OCI-LY1 (cell line): ENCODE results near the gene CERS3.

ENCODE experiments used
- H2AFZ ChIP-seq: fragments of 200-600 bp; sonication (generic), shearing (Covaris generic); 2 replicates; pipeline ENCODE4 v1.6.0; 2014; ENCODE audit warnings: antibody characterized with exemption, mild to moderate bottlenecking, low read length
- H3F3A ChIP-seq: fragments of 200-600 bp; sonication (generic), shearing (Covaris generic); 2 replicates; pipeline ENCODE4 v1.6.0; 2014; ENCODE audit warnings: mild to moderate bottlenecking, antibody characterized with exemption, low read length, moderate library complexity; ENCODE audit not compliant: insufficient read depth
- H3K27ac ChIP-seq: fragments of 200-600 bp; sonication (generic); 2 replicates; pipeline ENCODE4 v1.5.1; 2014; ENCODE audit warnings: low read length, mixed run types, mild to moderate bottlenecking, low read depth; ENCODE audit not compliant: poor library complexity, severe bottlenecking
- H3K27me3 ChIP-seq: fragments of 200-600 bp; sonication (generic); 2 replicates; pipeline ENCODE4 v1.6.0; 2014; ENCODE audit warnings: antibody characterized with exemption, mild to moderate bottlenecking, low read length, moderate library complexity; ENCODE audit not compliant: insufficient read depth
- H3K36me3 ChIP-seq: fragments of 200-600 bp; sonication (generic); 2 replicates; pipeline ENCODE4 v1.6.1; 2014; ENCODE audit warnings: mild to moderate bottlenecking, antibody characterized with exemption, low read length, moderate library complexity, mixed read lengths; ENCODE audit not compliant: insufficient read depth
- H3K4me1 ChIP-seq: fragments of 200-600 bp; sonication (generic); 2 replicates; pipeline ENCODE4 v1.5.1; 2014; ENCODE audit warnings: mild to moderate bottlenecking, low read length, moderate library complexity; ENCODE audit not compliant: insufficient read depth, severe bottlenecking
- H3K4me2 ChIP-seq: fragments of 200-600 bp; sonication (generic), shearing (Covaris generic); 2 replicates; pipeline ENCODE4 v1.6.1; 2014; ENCODE audit warnings: low read length
- H3K4me3 ChIP-seq: fragments of 200-600 bp; sonication (generic); 2 replicates; pipeline ENCODE4 v1.5.1; 2014; ENCODE audit warnings: low read length, low read depth, mild to moderate bottlenecking, mixed read lengths; ENCODE audit not compliant: poor library complexity, severe bottlenecking
- H3K79me2 ChIP-seq: fragments of 200-600 bp; shearing (Covaris generic); 2 replicates; pipeline ENCODE4 v1.6.1; 2016; ENCODE audit warnings: mixed run types, low read length, mixed read lengths; ENCODE audit not compliant: insufficient read depth
- H3K9ac ChIP-seq: fragments of 200-600 bp; sonication (generic), shearing (Covaris generic); 2 replicates; pipeline ENCODE4 v1.6.1; 2014; ENCODE audit warnings: mild to moderate bottlenecking, low read length, mixed read lengths
- H3K9me2 ChIP-seq: fragments of 200-600 bp; sonication (generic), shearing (Covaris generic); 2 replicates; pipeline ENCODE4 v1.6.1; 2014; ENCODE audit warnings: low read depth, mild to moderate bottlenecking, low read length, mixed read lengths
- H3K9me3 ChIP-seq: fragments of 200-600 bp; shearing (Covaris generic); 2 replicates; pipeline ENCODE4 v1.6.1; 2014; ENCODE audit warnings: low read length, mixed read lengths
- H4K20me1 ChIP-seq: fragments of 200-600 bp; sonication (generic), shearing (Covaris generic); 2 replicates; pipeline ENCODE4 v1.6.0; 2016; ENCODE audit warnings: mild to moderate bottlenecking, low read length; ENCODE audit not compliant: insufficient read depth
- CTCF ChIP-seq: fragments of 200-600 bp; sonication (generic), shearing (Covaris generic); IDR thresholded peaks from 2 replicates; pipeline ENCODE4 v1.5.1; 2017; ENCODE audit warnings: mild to moderate bottlenecking, antibody characterized with exemption, low read length, moderate library complexity, mixed read lengths
- EZH2 ChIP-seq: fragments of 200-600 bp; sonication (generic), shearing (Covaris generic); IDR thresholded peaks from 2 replicates; pipeline ENCODE4 v1.8.0; 2017; ENCODE audit warnings: borderline replicate concordance, mixed run types, mild to moderate bottlenecking, antibody characterized with exemption, low read length, moderate library complexity, mixed read lengths

The CERS3 gene

GRCh38 chr15:100464256-100464655, 64.5 kb downstream of the CERS3 start:
- no peaks in the 10 kb centered on the region for H3K4me1 ChIP-seq
- H3K9me2 ChIP-seq = no peaks in the 10 kb centered on the region
- H3K4me2 ChIP-seq = no peak overlapping the region
- no peaks in the 10 kb centered on the region for H3F3A ChIP-seq
- H3K27me3 ChIP-seq = no peaks in the 10 kb centered on the region
- H3K9ac ChIP-seq = no peak overlapping the region
- H3K79me2 ChIP-seq = no peaks in the 10 kb centered on the region
- H2AFZ ChIP-seq = no peak overlapping the region
- H3K27ac ChIP-seq = no peak overlapping the region
- no peak for TF ChIP-seq EZH2
- TF ChIP-seq CTCF = no peak
- H3K4me3 ChIP-seq = no peak overlapping the region
- H4K20me1 ChIP-seq = no peaks in the 10 kb centered on the region
- H3K36me3 ChIP-seq = no peaks in the 10 kb centered on the region
- no peaks in the 10 kb centered on the region for H3K9me3 ChIP-seq

- no peak overlapping the region for H3K4me2 ChIP-seq
- no peak overlapping the region for H3K27ac ChIP-seq
- no peaks in the 10 kb centered on the region for H3K27me3 ChIP-seq
- no peak overlapping the region for H3K4me3 ChIP-seq
- H3K4me1 ChIP-seq = no peaks in the 10 kb centered on the region
- TF ChIP-seq CTCF = no peak
- TF ChIP-seq EZH2 = no peak
- H3K9me3 ChIP-seq = no peaks in the 10 kb centered on the region
- H3K79me2 ChIP-seq = no peaks in the 10 kb centered on the region
- H2AFZ ChIP-seq = no peak overlapping the region
- no peaks in the 10 kb centered on the region for H3K9me2 ChIP-seq
- no peak overlapping the region for H3K9ac ChIP-seq
- no peaks in the 10 kb centered on the region for H3K36me3 ChIP-seq
- no peaks in the 10 kb centered on the region for H4K20me1 ChIP-seq
- H3F3A ChIP-seq = no peaks in the 10 kb centered on the region
Measured at GRCh38 chr15:100463515-100463914, 65.2 kb downstream of the CERS3 start.

DNA sequence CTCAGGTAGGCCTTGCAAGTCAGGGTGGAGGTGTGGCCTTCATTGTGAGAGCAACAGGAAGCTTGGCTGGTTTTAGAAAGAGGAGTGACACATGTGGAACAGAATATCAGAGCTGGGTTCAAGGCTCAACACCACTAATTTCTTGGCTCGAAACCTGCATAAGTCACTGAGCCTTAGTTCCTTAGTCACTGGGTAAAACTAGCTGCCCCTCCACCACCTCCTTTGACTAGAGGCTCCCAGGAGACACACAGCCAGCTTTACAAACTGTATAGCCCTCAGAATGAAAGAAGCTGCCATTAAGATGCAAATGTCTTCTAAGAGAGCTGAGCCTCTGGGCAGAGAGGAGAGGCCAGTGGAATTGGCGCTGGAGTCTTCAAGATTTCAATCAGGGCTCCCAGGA, 67.7 kb downstream of the CERS3 start:
- Histone ChIP-seq H3K79me2 (no peaks in the 10 kb centered on the region), H2AFZ (no peak overlapping the region), H3K27me3 (no peaks in the 10 kb centered on the region)

More for the DNA sequence above, 67.7 kb downstream of the CERS3 start:
- no peak overlapping the region for H3K4me3 ChIP-seq
- no peak overlapping the region for H3K27ac ChIP-seq
- no peaks in the 10 kb centered on the region for H3F3A ChIP-seq
- H3K36me3 ChIP-seq = no peaks in the 10 kb centered on the region
- no peaks in the 10 kb centered on the region for H3K9me3 ChIP-seq
- no peaks in the 10 kb centered on the region for H4K20me1 ChIP-seq
- no peak overlapping the region for H3K4me2 ChIP-seq
- H3K4me1 ChIP-seq = no peaks in the 10 kb centered on the region
- TF ChIP-seq EZH2 (no peak), CTCF (no peak)
- no peak overlapping the region for H3K9ac ChIP-seq
- no peaks in the 10 kb centered on the region for H3K9me2 ChIP-seq
